NCI-H2196 (cell line): ENCODE results near the gene TRMT2A.

ENCODE experiments used
- DNase-seq: peaks from one replicate; lab custom pipeline; 2025; ENCODE audit not compliant: unreplicated experiment; lab: John Stamatoyannopoulos, UW

The TRMT2A gene

GRCh38 chr22:20107951-20108756 is 8.9 kb downstream of the TRMT2A start:
- no peak for DNase-seq

- no peak for DNase-seq
Observed at GRCh38 chr22:20107471-20107901, 9.5 kb downstream of the TRMT2A start.

GRCh38 chr22:20106849-20107237 is 10.2 kb downstream of the TRMT2A start:
- no peak for DNase-seq

- no peak for DNase-seq
Observed at GRCh38 chr22:20106205-20106848, 10.7 kb downstream of the TRMT2A start.

GRCh38 chr22:20105456-20106204 is 11.4 kb downstream of the TRMT2A start:
- no peak for DNase-seq

GRCh38 chr22:20102203-20102780 is 14.7 kb downstream of the TRMT2A start:
- DNase-seq: no peak

- DNase-seq: no peak
Observed at GRCh38 chr22:20101638-20102037, 15.4 kb downstream of the TRMT2A start.

GRCh38 chr22:20099099-20099711 is 17.8 kb downstream of the TRMT2A start:
- DNase-seq: no peak

- DNase-seq: no peak
Observed at GRCh38 chr22:20096574-20097420, 20.2 kb downstream of the TRMT2A start.

- no peak for DNase-seq
Observed at GRCh38 chr22:20095521-20095920, 21.5 kb downstream of the TRMT2A start.

- DNase-seq: no peak
Observed at GRCh38 chr22:20094197-20094807, 22.7 kb downstream of the TRMT2A start.

- no peak for DNase-seq
Observed at GRCh38 chr22:20093418-20094196, 23.4 kb downstream of the TRMT2A start.

GRCh38 chr22:20092477-20092854 is 24.6 kb downstream of the TRMT2A start:
- no peak for DNase-seq

GRCh38 chr22:20091690-20092476 is 25.1 kb downstream of the TRMT2A start:
- no peak for DNase-seq

- DNase-seq: no peak
Observed at GRCh38 chr22:20090730-20091240, 26.2 kb downstream of the TRMT2A start.

GRCh38 chr22:20089977-20090729 is 26.9 kb downstream of the TRMT2A start:
- DNase-seq: no peak
